SU-DHL-6 (cell line): ENCODE data around the gene MARS1.
"Not testable (repeated sequence)": the region's sequence is repeated elsewhere in the genome, so short reads cannot be mapped to it uniquely, and the experiment has no call there.

Experiments
- EZH2phosphoT487 ChIP-seq: fragments of 200-600 bp; sonication (generic), shearing (Covaris generic); conservative IDR thresholded peaks from 2 replicates; pipeline ENCODE4 v1.6.1; 2018; ENCODE audit warnings: mild to moderate bottlenecking, antibody characterized with exemption, low read length, moderate library complexity, mixed read lengths
- TF ChIP-seq, protein P1 (sequence below): fragments of 200-600 bp; sonication (generic); IDR thresholded peaks from one replicate; pipeline ENCODE4 v1.5.1; 2017; ENCODE audit warnings: antibody characterized with exemption, mild to moderate bottlenecking, low read length, moderate library complexity; ENCODE audit not compliant: insufficient read depth, poor library complexity, severe bottlenecking

- TF ChIP-seq, protein P1, sequence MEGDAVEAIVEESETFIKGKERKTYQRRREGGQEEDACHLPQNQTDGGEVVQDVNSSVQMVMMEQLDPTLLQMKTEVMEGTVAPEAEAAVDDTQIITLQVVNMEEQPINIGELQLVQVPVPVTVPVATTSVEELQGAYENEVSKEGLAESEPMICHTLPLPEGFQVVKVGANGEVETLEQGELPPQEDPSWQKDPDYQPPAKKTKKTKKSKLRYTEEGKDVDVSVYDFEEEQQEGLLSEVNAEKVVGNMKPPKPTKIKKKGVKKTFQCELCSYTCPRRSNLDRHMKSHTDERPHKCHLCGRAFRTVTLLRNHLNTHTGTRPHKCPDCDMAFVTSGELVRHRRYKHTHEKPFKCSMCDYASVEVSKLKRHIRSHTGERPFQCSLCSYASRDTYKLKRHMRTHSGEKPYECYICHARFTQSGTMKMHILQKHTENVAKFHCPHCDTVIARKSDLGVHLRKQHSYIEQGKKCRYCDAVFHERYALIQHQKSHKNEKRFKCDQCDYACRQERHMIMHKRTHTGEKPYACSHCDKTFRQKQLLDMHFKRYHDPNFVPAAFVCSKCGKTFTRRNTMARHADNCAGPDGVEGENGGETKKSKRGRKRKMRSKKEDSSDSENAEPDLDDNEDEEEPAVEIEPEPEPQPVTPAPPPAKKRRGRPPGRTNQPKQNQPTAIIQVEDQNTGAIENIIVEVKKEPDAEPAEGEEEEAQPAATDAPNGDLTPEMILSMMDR, result not testable (repeated sequence)
- TF ChIP-seq EZH2phosphoT487, result not testable (repeated sequence)
Measured at GRCh38 chr12:57506541-57506940, 18.7 kb downstream of the MARS1 start.
